Keratinocyte (primary cell): ENCODE measurements around the gene GHRL. TPM values are rescaled to one million over a fixed set of nuclear protein-coding genes. Genes with fewer than 3 reads are reported as not detected.

Source experiments
- DNase-seq: peaks from one replicate; pipeline ENCODE4 v3.0.0-alpha.2; 2011; ENCODE audit warnings: low read depth, missing footprints, low spot score
- FAIRE-seq: peaks from 2 replicates; lab custom pipeline; 2011; peaks lifted over from hg19 to GRCh38; lab: Jason Lieb, UNC
- H2AFZ ChIP-seq: 2 replicates; pipeline ENCODE4 v1.6.0; 2012; ENCODE audit warnings: low read length, control low read depth, inconsistent platforms; ENCODE audit not compliant: control insufficient read depth
- H3K27ac ChIP-seq: 2 replicates; pipeline ENCODE4 v1.5.1; 2011; ENCODE audit warnings: low read length; ENCODE audit not compliant: control insufficient read depth, insufficient read depth
- H3K27me3 ChIP-seq: 3 replicates; pipeline ENCODE4 v1.6.0; 2011; ENCODE audit warnings: low read length; ENCODE audit not compliant: control insufficient read depth, insufficient read depth; ENCODE audit errors: extremely low read depth
- H3K36me3 ChIP-seq, 2 experiments: 2 replicates in 1 of 2; 3 replicates in 1 of 2; pipeline ENCODE4 v1.5.1; 2011; ENCODE audit warnings: low read length in 2 of 2, mild to moderate bottlenecking in 1 of 2; ENCODE audit not compliant: control insufficient read depth in 2 of 2, insufficient read depth in 2 of 2; ENCODE audit errors: extremely low read depth in 1 of 2
- H3K4me1 ChIP-seq: 3 replicates; pipeline ENCODE4 v1.5.1; 2011; ENCODE audit warnings: low read length; ENCODE audit not compliant: control insufficient read depth, insufficient read depth; ENCODE audit errors: extremely low read depth
- H3K4me2 ChIP-seq: 3 replicates; pipeline ENCODE4 v1.6.0; 2011; ENCODE audit warnings: low read depth, low read length; ENCODE audit not compliant: control insufficient read depth, insufficient read depth; ENCODE audit errors: extremely low read depth
- H3K4me3 ChIP-seq, 3 experiments: fragments of 200-600 bp in 1 of 3; sonication (generic) in 1 of 3; 2 replicates in 2 of 3; 3 replicates in 1 of 3; pipeline ENCODE4 v1.5.1; 2011 to 2016; ENCODE audit warnings: low read length in 3 of 3, mild to moderate bottlenecking in 3 of 3, control low read depth in 2 of 3, inconsistent platforms in 1 of 3, low read depth in 1 of 3, mixed read lengths in 1 of 3, mixed run types in 1 of 3, moderate library complexity in 1 of 3; ENCODE audit not compliant: control insufficient read depth in 2 of 3, insufficient read depth in 2 of 3; ENCODE audit errors: extremely low read depth in 1 of 3
- H3K79me2 ChIP-seq: 2 replicates; pipeline ENCODE4 v1.6.0; 2012; ENCODE audit warnings: low read length; ENCODE audit not compliant: control insufficient read depth, insufficient read depth
- H3K9ac ChIP-seq: 3 replicates; pipeline ENCODE4 v1.6.0; 2011; ENCODE audit warnings: low read length; ENCODE audit not compliant: control insufficient read depth, insufficient read depth; ENCODE audit errors: extremely low read depth
- H3K9me1 ChIP-seq: 3 replicates; pipeline ENCODE4 v1.6.0; 2011; ENCODE audit warnings: low read length; ENCODE audit not compliant: control insufficient read depth, insufficient read depth; ENCODE audit errors: extremely low read depth
- H3K9me3 ChIP-seq: 2 replicates; pipeline ENCODE4 v1.5.1; 2012; ENCODE audit warnings: low read depth, low read length; ENCODE audit not compliant: control insufficient read depth
- H4K20me1 ChIP-seq: 3 replicates; pipeline ENCODE4 v1.6.0; 2011; ENCODE audit warnings: low read length; ENCODE audit not compliant: control insufficient read depth, insufficient read depth; ENCODE audit errors: extremely low read depth
- EZH2 ChIP-seq: IDR thresholded peaks from one replicate; pipeline ENCODE4 v1.6.1; 2012; ENCODE audit warnings: inconsistent platforms, mild to moderate bottlenecking, low read length, moderate library complexity
- dilution Hi-C: fragments of 300-500 bp; cut with MboI; formaldehyde crosslinking; loops from one replicate; pipeline ENCODE4 v1.7.0; 2020; ENCODE audit warnings: low sequenced_read_pairs; ENCODE audit not compliant: extremely low pct_ligation_motif_present
- polyA plus RNA-seq, 5 experiments: library from polyadenylated mRNA; depleted of rRNA in 3 of 5; stranded (reverse) in 3 of 5; stranded (forward) in 1 of 5; unstranded in 1 of 5; fragments of >200 nt; gene quantifications; 1 replicate in 1 of 5; 2 replicates in 3 of 5; 3 replicates in 1 of 5; pipeline versions ENCODE4 v1.2.1 to v1.2.3, GENCODE V29; 2011 to 2012; ENCODE audit warnings: missing spikeins in 2 of 5, low read depth in 1 of 5, low replicate concordance in 1 of 5
- TF ChIP-seq, protein P1 (sequence below), 3 experiments: IDR thresholded peaks in 1 of 3; conservative IDR thresholded peaks in 1 of 3; optimal IDR thresholded peaks in 1 of 3; 2 replicates in 2 of 3; 3 replicates in 1 of 3; pipeline versions ENCODE3 to v1.5.1; 2011; ENCODE audit warnings: low read length in 3 of 3, mild to moderate bottlenecking in 3 of 3, moderate library complexity in 2 of 3, control low read depth in 1 of 3, inconsistent platforms in 1 of 3; ENCODE audit not compliant: insufficient read depth in 2 of 3; ENCODE audit errors: extremely low read depth in 1 of 3

GHRL gene
- polyA plus RNA-seq, 1 donor (not counting 4 experiments of a cell fraction or from before 2014, with no cell fraction given), result not detected

DNA sequence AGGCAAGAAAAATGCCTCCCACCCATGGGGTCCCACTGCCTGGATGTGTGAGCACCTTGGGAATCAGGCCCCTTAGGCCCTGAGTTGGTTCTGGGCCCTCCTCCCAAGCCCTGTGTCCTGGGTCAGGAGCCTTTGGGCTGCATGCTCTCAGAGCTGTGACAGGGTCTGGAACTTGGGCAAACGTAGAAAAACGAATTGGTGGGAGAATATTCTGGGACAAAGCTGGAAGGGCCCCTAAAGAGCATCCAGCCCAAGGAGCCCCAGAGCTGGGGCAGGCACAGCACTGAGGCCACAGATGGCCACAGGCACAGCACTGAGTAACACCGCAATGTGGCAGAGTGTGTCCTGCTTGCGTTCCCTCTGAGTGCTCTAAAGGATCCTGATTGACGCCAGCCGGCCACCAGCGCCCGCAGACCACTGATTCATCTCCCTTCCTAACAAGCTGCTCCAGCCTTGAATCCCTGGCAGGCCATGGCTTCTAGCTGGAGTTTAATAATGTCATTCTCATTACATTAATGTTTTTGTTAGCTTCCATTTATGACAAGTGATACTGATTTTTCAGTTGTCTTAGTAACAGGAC is 46.7 kb upstream of the GHRL start:
- H3K36me3 ChIP-seq, result no peaks in the 10 kb centered on the region

DNA sequence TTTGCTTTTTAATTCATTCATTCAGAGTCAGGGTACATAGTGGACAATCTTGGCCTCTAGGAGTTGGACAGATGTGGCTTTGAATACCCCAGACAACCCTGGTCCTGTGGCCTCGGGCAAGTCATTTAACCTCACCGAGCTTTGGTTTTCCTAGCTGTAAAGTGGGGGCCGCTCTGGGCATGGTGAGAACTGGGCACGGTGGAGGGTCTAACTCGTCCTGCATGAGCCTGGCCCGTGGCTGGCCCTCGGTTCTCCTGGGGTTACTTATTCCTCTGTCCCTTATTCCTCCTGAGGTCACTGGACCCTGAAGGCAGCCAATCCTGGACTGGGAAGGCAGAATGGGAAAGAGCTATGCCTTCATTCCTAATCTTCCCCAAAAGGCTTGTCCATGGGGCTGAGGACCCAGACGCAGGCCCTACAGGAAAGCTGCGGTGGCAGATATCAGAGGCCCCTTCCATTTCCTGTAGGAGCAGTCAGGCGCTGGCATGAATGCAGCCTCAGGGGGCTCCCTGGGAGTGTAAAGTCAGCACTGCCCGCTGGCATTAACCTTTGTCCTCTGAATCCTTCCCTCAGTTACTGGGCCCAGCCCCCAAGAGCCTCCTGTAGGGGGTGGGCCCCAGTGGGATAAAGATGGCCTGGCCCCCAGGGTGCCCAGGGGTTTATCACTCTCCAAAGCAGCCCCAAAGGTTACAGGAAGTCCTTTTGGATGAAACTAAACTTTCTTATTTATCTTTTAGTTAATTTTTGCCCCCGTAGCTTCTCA is 46.0 kb upstream of the GHRL start:
- no peak for DNase-seq
- dilution Hi-C loops, result no loop called here
- Histone ChIP-seq H3K4me2 (no peak overlapping the region), H4K20me1 (peaks cover 2% of the 10 kb centered on the region), H2AFZ (no peak overlapping the region), H3K27me3 (peaks cover 16% of the 10 kb centered on the region), H3K79me2 (no peaks in the 10 kb centered on the region), H3K9me3 (no peaks in the 10 kb centered on the region), H3K9me1 (no peaks in the 10 kb centered on the region), H3K36me3 (no peaks in the 10 kb centered on the region), H3K4me3 (no peak overlapping the region), H3K27ac (no peak overlapping the region), H3K4me1 (no peaks in the 10 kb centered on the region), H3K9ac (no peak overlapping the region)
- no peak for FAIRE-seq
- TF ChIP-seq, protein P1, sequence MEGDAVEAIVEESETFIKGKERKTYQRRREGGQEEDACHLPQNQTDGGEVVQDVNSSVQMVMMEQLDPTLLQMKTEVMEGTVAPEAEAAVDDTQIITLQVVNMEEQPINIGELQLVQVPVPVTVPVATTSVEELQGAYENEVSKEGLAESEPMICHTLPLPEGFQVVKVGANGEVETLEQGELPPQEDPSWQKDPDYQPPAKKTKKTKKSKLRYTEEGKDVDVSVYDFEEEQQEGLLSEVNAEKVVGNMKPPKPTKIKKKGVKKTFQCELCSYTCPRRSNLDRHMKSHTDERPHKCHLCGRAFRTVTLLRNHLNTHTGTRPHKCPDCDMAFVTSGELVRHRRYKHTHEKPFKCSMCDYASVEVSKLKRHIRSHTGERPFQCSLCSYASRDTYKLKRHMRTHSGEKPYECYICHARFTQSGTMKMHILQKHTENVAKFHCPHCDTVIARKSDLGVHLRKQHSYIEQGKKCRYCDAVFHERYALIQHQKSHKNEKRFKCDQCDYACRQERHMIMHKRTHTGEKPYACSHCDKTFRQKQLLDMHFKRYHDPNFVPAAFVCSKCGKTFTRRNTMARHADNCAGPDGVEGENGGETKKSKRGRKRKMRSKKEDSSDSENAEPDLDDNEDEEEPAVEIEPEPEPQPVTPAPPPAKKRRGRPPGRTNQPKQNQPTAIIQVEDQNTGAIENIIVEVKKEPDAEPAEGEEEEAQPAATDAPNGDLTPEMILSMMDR (optimal IDR thresholded peaks at IDR 0.05 in 1 of 3, IDR thresholded peaks at IDR 0.05 in 1 of 3, conservative IDR thresholded peaks at IDR 0.05 in 1 of 3; ENCODE audit: extremely low read depth in 1 of 3, insufficient read depth in 2 of 3, low read length in 3 of 3), result no peak
- no peak for TF ChIP-seq EZH2

More for the DNA sequence above, 46.7 kb upstream of the GHRL start:
- TF ChIP-seq EZH2, result no peak
- TF ChIP-seq, protein P1 (optimal IDR thresholded peaks at IDR 0.05 in 1 of 3, IDR thresholded peaks at IDR 0.05 in 1 of 3, conservative IDR thresholded peaks at IDR 0.05 in 1 of 3; ENCODE audit: extremely low read depth in 1 of 3, insufficient read depth in 2 of 3, low read length in 3 of 3), result no peak
- no peak overlapping the region for H2AFZ ChIP-seq
- no peaks in the 10 kb centered on the region for H3K4me1 ChIP-seq
- no peak overlapping the region for H3K4me3 ChIP-seq
- H3K9me3 ChIP-seq, result no peaks in the 10 kb centered on the region
- H3K4me2 ChIP-seq, result no peak overlapping the region
- dilution Hi-C loops, result no loop called here
- DNase-seq (no peak), FAIRE-seq (no peak)
- H3K27ac ChIP-seq, result no peak overlapping the region
- no peaks in the 10 kb centered on the region for H3K79me2 ChIP-seq
- peaks cover 3% of the 10 kb centered on the region for H4K20me1 ChIP-seq
- H3K27me3 ChIP-seq, result peaks cover 17% of the 10 kb centered on the region
- no peak overlapping the region for H3K9ac ChIP-seq
- no peaks in the 10 kb centered on the region for H3K9me1 ChIP-seq
